ENCODE measurements around the gene CENPA.

Gene CENPA

GRCh38 chr2:26752656-26753055 lies 33.2 kb upstream of the CENPA start:
- Histone ChIP-seq H3K27ac (peak overlapping the region; percentile 4), H3K4me3 (ENCODE audit: low read depth, low read length) (no peak overlapping the region), H3K9me3 (ENCODE audit: severe bottlenecking) (no peaks in the 10 kb centered on the region), H3K36me3 (no peaks in the 10 kb centered on the region), H3K27me3 (ENCODE audit: insufficient read depth, low read depth, severe bottlenecking) (no peaks in the 10 kb centered on the region)
- no peak for DNase-seq
- TF ChIP-seq, protein P1, sequence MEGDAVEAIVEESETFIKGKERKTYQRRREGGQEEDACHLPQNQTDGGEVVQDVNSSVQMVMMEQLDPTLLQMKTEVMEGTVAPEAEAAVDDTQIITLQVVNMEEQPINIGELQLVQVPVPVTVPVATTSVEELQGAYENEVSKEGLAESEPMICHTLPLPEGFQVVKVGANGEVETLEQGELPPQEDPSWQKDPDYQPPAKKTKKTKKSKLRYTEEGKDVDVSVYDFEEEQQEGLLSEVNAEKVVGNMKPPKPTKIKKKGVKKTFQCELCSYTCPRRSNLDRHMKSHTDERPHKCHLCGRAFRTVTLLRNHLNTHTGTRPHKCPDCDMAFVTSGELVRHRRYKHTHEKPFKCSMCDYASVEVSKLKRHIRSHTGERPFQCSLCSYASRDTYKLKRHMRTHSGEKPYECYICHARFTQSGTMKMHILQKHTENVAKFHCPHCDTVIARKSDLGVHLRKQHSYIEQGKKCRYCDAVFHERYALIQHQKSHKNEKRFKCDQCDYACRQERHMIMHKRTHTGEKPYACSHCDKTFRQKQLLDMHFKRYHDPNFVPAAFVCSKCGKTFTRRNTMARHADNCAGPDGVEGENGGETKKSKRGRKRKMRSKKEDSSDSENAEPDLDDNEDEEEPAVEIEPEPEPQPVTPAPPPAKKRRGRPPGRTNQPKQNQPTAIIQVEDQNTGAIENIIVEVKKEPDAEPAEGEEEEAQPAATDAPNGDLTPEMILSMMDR (IDR thresholded peaks at IDR 0.05; ENCODE audit: low read depth, low read length): no peak

- Histone ChIP-seq H3K27me3 (ENCODE audit: insufficient read depth, low read depth, severe bottlenecking) (no peaks in the 10 kb centered on the region), H3K9me3 (ENCODE audit: severe bottlenecking) (no peaks in the 10 kb centered on the region), H3K36me3 (no peaks in the 10 kb centered on the region), H3K27ac (peak overlapping the region; percentile 71), H3K4me3 (ENCODE audit: low read depth, low read length) (no peak overlapping the region)
- TF ChIP-seq, protein P1 (IDR thresholded peaks at IDR 0.05; ENCODE audit: low read depth, low read length): no peak
- DNase-seq: no peak
Observed at GRCh38 chr2:26754539-26754938, 31.3 kb upstream of the CENPA start.

DNA sequence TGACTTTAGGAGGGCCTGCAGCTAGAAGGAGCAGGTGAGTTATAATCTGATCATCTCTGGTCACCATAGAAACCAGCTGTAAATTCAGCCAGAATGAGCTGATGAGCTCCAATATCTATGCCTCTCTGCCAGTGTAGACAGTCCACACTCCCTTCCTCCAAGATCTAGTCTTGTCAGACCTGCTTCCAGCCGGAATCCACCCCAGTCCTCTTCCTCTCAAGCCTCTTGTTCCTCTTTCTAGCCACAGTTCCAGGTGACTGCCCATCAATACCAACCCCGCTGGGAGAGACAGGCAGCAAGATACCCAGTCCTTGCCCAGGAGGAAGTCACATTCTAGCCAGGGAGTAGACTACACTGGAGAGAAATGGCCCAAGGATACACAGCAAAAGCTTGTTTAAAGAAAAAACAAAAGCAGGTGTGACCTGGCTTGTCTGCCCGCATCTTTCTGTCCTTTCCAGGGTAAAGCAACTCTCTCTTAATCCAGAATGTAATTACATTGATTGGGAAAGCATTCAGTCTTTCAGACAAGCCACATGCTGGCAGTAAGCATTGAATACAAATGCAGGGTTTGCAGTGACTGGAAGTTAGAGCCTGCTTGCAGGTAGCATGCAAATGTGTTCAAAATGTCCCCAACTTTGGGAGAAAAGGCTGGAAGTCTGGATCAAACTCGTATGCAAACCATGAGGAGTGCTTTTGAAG lies 30.7 kb upstream of the CENPA start:
- Histone ChIP-seq H3K9me3 (ENCODE audit: severe bottlenecking) (no peaks in the 10 kb centered on the region), H3K4me3 (ENCODE audit: low read depth, low read length) (no peak overlapping the region), H3K36me3 (no peaks in the 10 kb centered on the region), H3K27me3 (ENCODE audit: insufficient read depth, low read depth, severe bottlenecking) (no peaks in the 10 kb centered on the region), H3K27ac (peak overlapping the region; percentile 71)
- DNase-seq: no peak
- TF ChIP-seq, protein P1 (IDR thresholded peaks at IDR 0.05; ENCODE audit: low read depth, low read length): no peak

DNA sequence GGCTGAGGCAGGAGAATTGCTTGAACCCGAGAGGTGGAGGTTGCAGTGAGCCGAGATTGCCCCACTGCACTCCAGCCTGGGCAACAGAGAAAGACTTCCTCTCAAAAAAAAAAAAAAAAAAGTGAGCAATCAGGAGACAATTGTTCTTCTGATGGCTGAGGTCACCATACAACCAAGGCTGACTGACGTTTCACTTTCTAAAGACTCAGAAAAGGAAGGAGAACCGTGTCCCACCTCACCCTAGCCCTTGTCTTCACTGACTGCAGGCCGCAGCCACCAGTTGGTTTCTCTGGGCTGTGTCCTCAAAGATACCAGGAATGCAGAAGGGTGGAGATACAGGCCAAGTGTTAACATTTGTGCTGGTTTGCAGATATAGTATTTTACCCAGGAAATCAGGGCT lies 29.5 kb upstream of the CENPA start:
- Histone ChIP-seq H3K4me3 (ENCODE audit: low read depth, low read length) (no peak overlapping the region), H3K36me3 (no peaks in the 10 kb centered on the region), H3K27me3 (ENCODE audit: insufficient read depth, low read depth, severe bottlenecking) (no peaks in the 10 kb centered on the region), H3K27ac (no peak overlapping the region), H3K9me3 (ENCODE audit: severe bottlenecking) (no peaks in the 10 kb centered on the region)
- DNase-seq: no peak
- TF ChIP-seq, protein P1 (IDR thresholded peaks at IDR 0.05; ENCODE audit: low read depth, low read length): no peak

DNA sequence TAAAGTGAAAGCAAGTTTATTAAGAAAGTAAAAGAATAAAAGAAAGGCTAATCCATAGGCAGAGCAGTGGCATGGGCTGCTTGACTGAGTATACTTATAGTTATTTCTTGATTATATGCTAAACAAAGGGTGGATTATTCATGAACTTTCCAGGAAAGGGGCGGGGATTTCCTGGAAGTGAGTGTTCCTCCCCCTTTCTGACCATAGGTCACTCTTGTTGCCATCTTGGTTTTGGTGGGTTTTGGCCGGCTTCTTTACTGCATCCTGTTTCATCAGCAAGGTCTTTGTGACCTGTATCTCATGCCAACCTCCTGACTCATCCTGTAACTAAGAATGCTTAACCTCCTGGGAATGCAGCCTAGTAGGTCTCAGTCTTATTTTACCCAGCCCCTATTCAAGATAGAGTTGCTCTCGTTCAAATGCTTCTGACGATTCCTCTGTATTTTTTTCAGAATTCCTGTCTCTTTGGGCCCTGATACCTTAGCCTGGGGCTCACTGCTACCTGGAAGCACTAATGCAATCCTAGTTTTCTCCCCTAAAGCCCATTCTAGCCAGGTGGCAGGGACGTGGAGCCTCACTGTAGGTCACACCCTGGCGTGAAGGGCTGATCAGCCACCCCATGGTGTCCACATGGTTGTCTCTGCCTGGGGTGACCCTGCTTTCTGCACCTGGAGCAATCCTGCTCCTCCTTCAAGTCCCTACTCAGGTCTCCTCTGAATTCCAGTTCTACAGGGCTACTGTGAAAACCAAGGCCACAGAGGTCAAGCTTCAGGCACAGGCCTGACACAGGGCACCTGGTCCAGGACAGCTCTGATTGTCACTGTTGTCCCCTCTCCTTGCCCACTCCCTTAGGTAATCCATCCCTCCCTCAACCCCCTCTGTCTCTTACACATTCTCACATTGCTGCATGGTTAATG lies 27.7 kb upstream of the CENPA start:
- H3K4me3 ChIP-seq (ENCODE audit: low read depth, low read length): no peak overlapping the region
- TF ChIP-seq, protein P1 (IDR thresholded peaks at IDR 0.05; ENCODE audit: low read depth, low read length): no peak
- H3K27me3 ChIP-seq (ENCODE audit: insufficient read depth, low read depth, severe bottlenecking): no peaks in the 10 kb centered on the region
- no peaks in the 10 kb centered on the region for H3K36me3 ChIP-seq
- peaks cover under 1% of the 10 kb centered on the region for H3K9me3 ChIP-seq (ENCODE audit: severe bottlenecking)
- H3K27ac ChIP-seq: no peak overlapping the region
- DNase-seq: no peak
